Midbrain (tissue), 1 donor: Measurements from ENCODE around the gene FIBCD1.

Source experiments
- DNase-seq: peaks from one replicate; lab custom pipeline; 2025; lab: John Stamatoyannopoulos, UW

The FIBCD1 gene

GRCh38 chr9:130879863-130880411 lies 59.1 kb downstream of the FIBCD1 start:
- no peak for DNase-seq

GRCh38 chr9:130878295-130878694 lies 60.8 kb downstream of the FIBCD1 start:
- no peak for DNase-seq

GRCh38 chr9:130877300-130877699 lies 61.7 kb downstream of the FIBCD1 start:
- no peak for DNase-seq

GRCh38 chr9:130874783-130875182 lies 64.3 kb downstream of the FIBCD1 start:
- DNase-seq: no peak

- no peak for DNase-seq
These were observed 65.1 kb downstream of the FIBCD1 start for GRCh38 chr9:130873966-130874365.

GRCh38 chr9:130872912-130873503 lies 66.0 kb downstream of the FIBCD1 start:
- DNase-seq: peak; percentile 73

- no peak for DNase-seq
These were observed 66.5 kb downstream of the FIBCD1 start for GRCh38 chr9:130872508-130872907.

GRCh38 chr9:130872093-130872492 lies 67.0 kb downstream of the FIBCD1 start:
- DNase-seq: no peak

GRCh38 chr9:130871395-130872062 lies 67.5 kb downstream of the FIBCD1 start:
- DNase-seq: no peak

GRCh38 chr9:130870491-130871381 lies 68.3 kb downstream of the FIBCD1 start:
- no peak for DNase-seq

- DNase-seq: no peak
These were observed 69.8 kb downstream of the FIBCD1 start for GRCh38 chr9:130869250-130869649.

- DNase-seq: no peak
These were observed 70.8 kb downstream of the FIBCD1 start for GRCh38 chr9:130868230-130868629.

- no peak for DNase-seq
These were observed 71.5 kb downstream of the FIBCD1 start for GRCh38 chr9:130867556-130867955.

- peak; percentile 82 for DNase-seq
These were observed 72.5 kb downstream of the FIBCD1 start for GRCh38 chr9:130866474-130866965.

GRCh38 chr9:130865921-130866320 lies 73.1 kb downstream of the FIBCD1 start:
- DNase-seq: no peak

- DNase-seq: no peak
These were observed 74.5 kb downstream of the FIBCD1 start for GRCh38 chr9:130864541-130864940.

GRCh38 chr9:130862747-130863146 lies 76.3 kb downstream of the FIBCD1 start:
- no peak for DNase-seq

GRCh38 chr9:130862217-130862616 lies 76.8 kb downstream of the FIBCD1 start:
- DNase-seq: no peak

- no peak for DNase-seq
These were observed 77.5 kb downstream of the FIBCD1 start for GRCh38 chr9:130861372-130862180.

- no peak for DNase-seq
These were observed 78.4 kb downstream of the FIBCD1 start for GRCh38 chr9:130860458-130861316.
